K562 (cell line): ENCODE results near the gene EXOC3L1.

Source experiments
- BACH1 ChIP-seq: fragments of 200-800 bp; sonication (Bioruptor generic); IDR thresholded peaks from 2 replicates; pipeline ENCODE4 v1.6.1; 2016; ENCODE audit warnings: missing genetic modification characterization, missing compliant biosample characterization
- EZH2 ChIP-seq: IDR thresholded peaks from 2 replicates; pipeline ENCODE4 v1.6.1; 2012; ENCODE audit warnings: low read depth, mild to moderate bottlenecking, inconsistent platforms, low read length, borderline replicate concordance
- TF ChIP-seq, protein P1 (sequence below), 3 experiments: IDR thresholded peaks in 2 of 3; conservative IDR thresholded peaks in 1 of 3; 2 replicates each; pipeline ENCODE4 v1.5.1; 2011 to 2012; ENCODE audit warnings: low read length in 3 of 3, mild to moderate bottlenecking in 3 of 3, control low read depth in 2 of 3, improper control_type of control experiment in 1 of 3, inconsistent platforms in 1 of 3, low read depth in 1 of 3, mixed read lengths in 1 of 3, moderate library complexity in 1 of 3; ENCODE audit not compliant: insufficient read depth in 2 of 3

DNA sequence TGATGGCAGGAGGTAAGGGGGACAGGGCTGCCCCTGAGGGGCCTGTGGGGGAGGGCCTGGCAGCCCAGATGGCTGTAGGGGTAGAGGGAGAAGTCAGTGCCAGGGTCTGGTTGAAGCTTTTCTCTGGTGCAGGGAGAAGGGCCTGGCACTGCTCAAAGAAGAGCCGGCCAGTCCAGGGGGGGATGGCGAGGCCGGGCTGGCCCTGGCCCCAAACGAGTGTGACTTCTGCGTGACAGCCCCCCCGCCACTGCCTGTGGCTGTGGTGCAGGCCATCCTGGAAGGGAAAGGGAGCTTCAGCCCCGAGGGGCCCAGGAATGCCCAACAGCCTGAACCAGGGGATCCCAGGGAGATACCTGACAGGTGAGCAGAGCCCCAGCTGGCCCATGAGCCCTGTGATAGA lies 22.3 kb downstream of the EXOC3L1 start:
- TF ChIP-seq, protein P1, sequence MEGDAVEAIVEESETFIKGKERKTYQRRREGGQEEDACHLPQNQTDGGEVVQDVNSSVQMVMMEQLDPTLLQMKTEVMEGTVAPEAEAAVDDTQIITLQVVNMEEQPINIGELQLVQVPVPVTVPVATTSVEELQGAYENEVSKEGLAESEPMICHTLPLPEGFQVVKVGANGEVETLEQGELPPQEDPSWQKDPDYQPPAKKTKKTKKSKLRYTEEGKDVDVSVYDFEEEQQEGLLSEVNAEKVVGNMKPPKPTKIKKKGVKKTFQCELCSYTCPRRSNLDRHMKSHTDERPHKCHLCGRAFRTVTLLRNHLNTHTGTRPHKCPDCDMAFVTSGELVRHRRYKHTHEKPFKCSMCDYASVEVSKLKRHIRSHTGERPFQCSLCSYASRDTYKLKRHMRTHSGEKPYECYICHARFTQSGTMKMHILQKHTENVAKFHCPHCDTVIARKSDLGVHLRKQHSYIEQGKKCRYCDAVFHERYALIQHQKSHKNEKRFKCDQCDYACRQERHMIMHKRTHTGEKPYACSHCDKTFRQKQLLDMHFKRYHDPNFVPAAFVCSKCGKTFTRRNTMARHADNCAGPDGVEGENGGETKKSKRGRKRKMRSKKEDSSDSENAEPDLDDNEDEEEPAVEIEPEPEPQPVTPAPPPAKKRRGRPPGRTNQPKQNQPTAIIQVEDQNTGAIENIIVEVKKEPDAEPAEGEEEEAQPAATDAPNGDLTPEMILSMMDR (IDR thresholded peaks at IDR 0.05 in 2 of 3, conservative IDR thresholded peaks at IDR 0.05 in 1 of 3; ENCODE audit: insufficient read depth in 2 of 3, low read depth in 1 of 3, low read length in 3 of 3): no peak
- TF ChIP-seq BACH1 (no peak), EZH2 (no peak)
